Mesothelial cell of epicardium (in vitro differentiated cells): ENCODE data around the gene PACRGL. TPM values are rescaled to one million over a fixed set of nuclear protein-coding genes. Genes with fewer than 3 reads are reported as not detected.

Experiments used
- DNase-seq, 2 experiments: peaks; one replicate each; pipeline ENCODE4 v3.0.0; 2021; ENCODE audit warnings: low spot score in 2 of 2; ENCODE audit not compliant: unreplicated experiment in 2 of 2
- H3K27ac Mint-ChIP-seq: 2 replicates; pipeline ENCODE4 v1.8.0; 2021; ENCODE audit warnings: mixed read lengths
- H3K27me3 Mint-ChIP-seq: 2 replicates; pipeline ENCODE4 v1.8.0; 2021; ENCODE audit warnings: low read depth, mixed read lengths
- H3K36me3 Mint-ChIP-seq: 2 replicates; pipeline ENCODE4 v1.8.0; 2021; ENCODE audit warnings: mixed read lengths
- H3K4me1 Mint-ChIP-seq: 2 replicates; pipeline ENCODE4 v1.8.0; 2021; ENCODE audit warnings: mixed read lengths
- H3K4me3 Mint-ChIP-seq: 2 replicates; pipeline ENCODE4 v1.8.0; 2021; ENCODE audit warnings: mild to moderate bottlenecking, moderate library complexity, mixed read lengths
- H3K9me3 Mint-ChIP-seq: 2 replicates; pipeline ENCODE4 v1.8.0; 2021; ENCODE audit warnings: mixed read lengths
- CTCF ChIP-seq: fragments of 200-600 bp; sonication (generic); IDR thresholded peaks from one replicate; pipeline ENCODE4 v1.5.0; 2021; ENCODE audit warnings: antibody characterized with exemption; ENCODE audit not compliant: unreplicated experiment
- total RNA-seq: library from RNA; stranded (reverse); gene quantifications from 3 replicates; pipeline ENCODE4 v1.2.1, GENCODE V29; 2021

The PACRGL gene
- total RNA-seq: 25.7 to 30.8 TPM (median 30.5 TPM) in 3 replicates

- no peaks in the 10 kb centered on the region for H3K9me3 Mint-ChIP-seq
- H3K4me3 Mint-ChIP-seq: peak within 1 kb of the TSS; percentile 92
- H3K27ac Mint-ChIP-seq: peak within 1 kb of the TSS; percentile 96
- DNase-seq: peak; percentile 76 to 88
- peaks cover 4% of the 10 kb centered on the region for H3K36me3 Mint-ChIP-seq
- peaks cover 28% of the 10 kb centered on the region for H3K4me1 Mint-ChIP-seq
- peaks cover 10% of the 10 kb centered on the region for H3K27me3 Mint-ChIP-seq
- TF ChIP-seq CTCF: no peak
Measured at GRCh38 chr4:20700007-20700761, at the start of gene PACRGL. TSS of gene PACRGL (plus strand) at chr4:20700458. CDS start at chr4:20704482, 4,024 bp downstream.

- DNase-seq: no peak
- Mint-ChIP-seq H3K4me1 (no peaks in the 10 kb centered on the region), H3K36me3 (peaks cover 12% of the 10 kb centered on the region), H3K27ac (no peak overlapping the region), H3K9me3 (peaks cover 58% of the 10 kb centered on the region), H3K4me3 (no peak overlapping the region), H3K27me3 (no peaks in the 10 kb centered on the region)
- no peak for TF ChIP-seq CTCF
Measured at GRCh38 chr4:20652226-20652885, 47.9 kb upstream of the PACRGL start.

- peaks cover 25% of the 10 kb centered on the region for H3K9me3 Mint-ChIP-seq
- H3K4me1 Mint-ChIP-seq: peaks cover 13% of the 10 kb centered on the region
- H3K27ac Mint-ChIP-seq: peak overlapping the region; percentile 89
- TF ChIP-seq CTCF: no peak
- H3K4me3 Mint-ChIP-seq: no peak overlapping the region
- no peak for DNase-seq
- H3K36me3 Mint-ChIP-seq: peaks cover 3% of the 10 kb centered on the region
- no peaks in the 10 kb centered on the region for H3K27me3 Mint-ChIP-seq
Measured at GRCh38 chr4:20658456-20658855, 41.8 kb upstream of the PACRGL start.

GRCh38 chr4:20662851-20663250, 37.4 kb upstream of the PACRGL start:
- DNase-seq: no peak
- Mint-ChIP-seq H3K4me3 (no peak overlapping the region), H3K9me3 (no peaks in the 10 kb centered on the region), H3K36me3 (no peaks in the 10 kb centered on the region), H3K27ac (no peak overlapping the region), H3K27me3 (no peaks in the 10 kb centered on the region), H3K4me1 (peaks cover 31% of the 10 kb centered on the region)
- TF ChIP-seq CTCF: no peak

GRCh38 chr4:20666012-20666860, 34.0 kb upstream of the PACRGL start:
- Mint-ChIP-seq H3K4me3 (no peak overlapping the region), H3K27ac (no peak overlapping the region), H3K4me1 (peaks cover 19% of the 10 kb centered on the region), H3K9me3 (no peaks in the 10 kb centered on the region), H3K36me3 (no peaks in the 10 kb centered on the region), H3K27me3 (no peaks in the 10 kb centered on the region)
- no peak for DNase-seq
- no peak for TF ChIP-seq CTCF
